SK-N-SH (cell line): ENCODE measurements around the gene TTC38. TPM values are rescaled to one million over a fixed set of nuclear protein-coding genes. Genes with fewer than 3 reads are reported as not detected.

ENCODE experiments used
- CTCF ChIA-PET: fragments of 300-600, 350-600 bp; formaldehyde crosslinking; extraction: SDS; loops from one replicate; lab custom pipeline; 2021; lab: Yijun Ruan, JAX
- POLR2A ChIA-PET: fragments of 350-600 bp; sonication (Branson Sonifier 250); formaldehyde crosslinking; extraction: SDS; loops from one replicate; lab custom pipeline; 2020; ENCODE audit warnings: antibody characterized with exemption, inconsistent platforms; lab: Yijun Ruan, JAX
- DNase-seq: peaks from one replicate; pipeline ENCODE4 v3.0.0; 2012
- H2AFZ ChIP-seq: fragments of 200-600 bp; sonication (generic); 2 replicates; pipeline ENCODE4 v1.8.1; 2016; ENCODE audit warnings: antibody characterized with exemption, mild to moderate bottlenecking, low read depth
- H3F3A ChIP-seq: fragments of 200-600 bp; sonication (generic); replicated peaks from 2 replicates; pipeline ENCODE3; 2016; ENCODE audit warnings: antibody characterized with exemption, mild to moderate bottlenecking; ENCODE audit not compliant: insufficient read depth
- H3K27ac ChIP-seq, 2 experiments: fragments of 200-500 bp in 1 of 2; fragments of 200-600 bp in 1 of 2; sonication (Bioruptor generic) in 1 of 2; sonication (generic), shearing (Covaris generic) in 1 of 2; 2 replicates each; pipeline versions ENCODE4 v1.5.1 to v1.6.1; 2014 to 2016; ENCODE audit warnings: low read depth in 2 of 2, inconsistent platforms in 1 of 2, low read length in 1 of 2, mild to moderate bottlenecking in 1 of 2, mixed read lengths in 1 of 2
- H3K27me3 ChIP-seq: fragments of 200-600 bp; sonication (generic), shearing (Covaris generic); 2 replicates; pipeline ENCODE4 v1.6.1; 2016; ENCODE audit warnings: mixed run types; ENCODE audit not compliant: insufficient read depth
- H3K36me3 ChIP-seq, 2 experiments: fragments of 200-500 bp in 1 of 2; fragments of 200-600 bp in 1 of 2; sonication (Bioruptor generic) in 1 of 2; sonication (generic) in 1 of 2; replicated peaks in 1 of 2; 2 replicates each; pipeline versions ENCODE3 to v1.5.1; 2014 to 2016; ENCODE audit warnings: low read length in 1 of 2, mild to moderate bottlenecking in 1 of 2; ENCODE audit not compliant: insufficient read depth in 2 of 2, control insufficient read depth in 1 of 2
- H3K4me1 ChIP-seq, 2 experiments: fragments of 200-500 bp in 1 of 2; fragments of 200-600 bp in 1 of 2; sonication (Bioruptor generic) in 1 of 2; sonication (generic), shearing (Covaris generic) in 1 of 2; 2 replicates each; pipeline versions ENCODE4 v1.5.1 to v1.6.1; 2014 to 2016; ENCODE audit warnings: low read depth in 1 of 2, low read length in 1 of 2, mixed run types in 1 of 2; ENCODE audit not compliant: insufficient read depth in 2 of 2, control insufficient read depth in 1 of 2
- H3K4me2 ChIP-seq: fragments of 200-600 bp; sonication (generic), shearing (Covaris generic); 2 replicates; pipeline ENCODE4 v1.6.1; 2017; ENCODE audit warnings: mixed run types
- H3K4me3 ChIP-seq, 2 experiments: fragments of 200-500 bp in 1 of 2; fragments of 200-600 bp in 1 of 2; sonication (Bioruptor generic) in 1 of 2; sonication (generic), shearing (Covaris generic) in 1 of 2; 2 replicates each; pipeline versions ENCODE4 v1.5.1 to v1.8.1; 2014 to 2016; ENCODE audit warnings: low read depth in 2 of 2, inconsistent platforms in 1 of 2, low read length in 1 of 2, mild to moderate bottlenecking in 1 of 2, mixed read lengths in 1 of 2, moderate library complexity in 1 of 2
- H3K79me2 ChIP-seq: fragments of 200-600 bp; sonication (generic); 2 replicates; pipeline ENCODE4 v1.8.1; 2017; ENCODE audit warnings: mild to moderate bottlenecking; ENCODE audit not compliant: insufficient read depth
- H3K9ac ChIP-seq: fragments of 200-600 bp; sonication (generic); 2 replicates; pipeline ENCODE4 v1.6.1; 2017; ENCODE audit warnings: mixed run types
- H3K9me2 ChIP-seq: fragments of 200-600 bp; sonication (generic); 2 replicates; pipeline ENCODE4 v1.6.1; 2017; ENCODE audit warnings: mixed run types
- H3K9me3 ChIP-seq: fragments of 200-600 bp; sonication (generic); 2 replicates; pipeline ENCODE4 v1.6.1; 2017; ENCODE audit warnings: mixed run types, mild to moderate bottlenecking, moderate library complexity
- H4K20me1 ChIP-seq: fragments of 200-600 bp; sonication (generic); 2 replicates; pipeline ENCODE4 v1.6.1; 2017; ENCODE audit warnings: mild to moderate bottlenecking, mixed run types; ENCODE audit not compliant: insufficient read depth
- ELF1 ChIP-seq: IDR thresholded peaks from 2 replicates; pipeline ENCODE4 v1.4.0; 2012
- EP300 ChIP-seq, 2 experiments: IDR thresholded peaks; 2 replicates each; pipeline versions ENCODE4 v1.4.0 to v1.6.1; 2012; ENCODE audit warnings: borderline replicate concordance in 1 of 2, low read depth in 1 of 2, low read length in 1 of 2
- EZH2phosphoT487 ChIP-seq: fragments of 200-600 bp; sonication (generic); IDR thresholded peaks from 2 replicates; pipeline ENCODE4 v1.6.1; 2017; ENCODE audit warnings: low read depth, mixed run types, mild to moderate bottlenecking, antibody characterized with exemption, moderate library complexity, borderline replicate concordance
- FOSL2 ChIP-seq: IDR thresholded peaks from 2 replicates; pipeline ENCODE4 v1.4.0; 2012; ENCODE audit warnings: low read depth, mild to moderate bottlenecking, moderate library complexity, borderline replicate concordance
- GABPA ChIP-seq: IDR thresholded peaks from 2 replicates; pipeline ENCODE4 v1.4.0; 2012; ENCODE audit warnings: low read depth, mild to moderate bottlenecking
- MXI1 ChIP-seq: IDR thresholded peaks from 2 replicates; pipeline ENCODE4 v1.6.1; 2012; ENCODE audit warnings: mild to moderate bottlenecking, low read depth, low read length, improper control_type of control experiment
- PBX3 ChIP-seq: IDR thresholded peaks from 2 replicates; pipeline ENCODE4; 2012
- POLR2AphosphoS5 ChIP-seq: IDR thresholded peaks from 2 replicates; pipeline ENCODE4 v1.6.1; 2012; ENCODE audit warnings: low read depth, low read length
- RAD21 ChIP-seq: IDR thresholded peaks from 2 replicates; pipeline ENCODE4 v1.6.1; 2012; ENCODE audit warnings: mild to moderate bottlenecking, low read length
- RFX5 ChIP-seq: IDR thresholded peaks from 2 replicates; pipeline ENCODE4 v1.6.1; 2012; ENCODE audit warnings: mild to moderate bottlenecking, improper control_type of control experiment, low read length
- SIN3A ChIP-seq: IDR thresholded peaks from 2 replicates; pipeline ENCODE4 v1.6.1; 2012; ENCODE audit warnings: low read depth, mild to moderate bottlenecking, low read length, moderate library complexity, borderline replicate concordance
- TAF1 ChIP-seq: IDR thresholded peaks from 2 replicates; pipeline ENCODE4 v1.6.1; 2012; ENCODE audit warnings: low read depth, mild to moderate bottlenecking, low read length, moderate library complexity, borderline replicate concordance
- TCF12 ChIP-seq: IDR thresholded peaks from 2 replicates; pipeline ENCODE4 v1.4.0; 2012
- TEAD4 ChIP-seq: IDR thresholded peaks from 2 replicates; pipeline ENCODE4 v1.4.0; 2012; ENCODE audit warnings: mild to moderate bottlenecking, borderline replicate concordance; ENCODE audit not compliant: insufficient read depth
- USF2 ChIP-seq: fragments of 150-350 bp; IDR thresholded peaks from 2 replicates; pipeline ENCODE4 v1.6.1; 2017; ENCODE audit warnings: antibody characterized with exemption, low read length, low read depth, borderline replicate concordance
- WGBS: methylation state at CpG from one replicate; pipeline ENCODE4 v1.1.6; 2017; ENCODE audit warnings: low lambda C conversion rate; 5-methylcytosine and 5-hydroxymethylcytosine counted together
- polyA plus RNA-seq, 3 experiments: library from polyadenylated mRNA; depleted of rRNA; stranded (reverse); fragments of >200 nt; gene quantifications; 2 replicates each; pipeline ENCODE4 v1.2.3, GENCODE V29; 2012
- TF ChIP-seq, protein P1 (sequence below): fragments of 200-600 bp; sonication (generic); IDR thresholded peaks from 2 replicates; pipeline ENCODE4 v1.6.1; 2017; ENCODE audit warnings: antibody characterized with exemption, mild to moderate bottlenecking, moderate library complexity

The TTC38 gene
- polyA plus RNA-seq, 1 of the 3 experiments (the other 2 are of a cell fraction): 24.0 TPM

GRCh38 chr22:46323162-46323561 lies 55.4 kb downstream of the TTC38 start:
- no peaks in the 10 kb centered on the region for H3K9me3 ChIP-seq
- H3K27me3 ChIP-seq: no peaks in the 10 kb centered on the region
- no peaks in the 10 kb centered on the region for H3F3A ChIP-seq
- no peak for TF ChIP-seq RAD21
- no peak for TF ChIP-seq RFX5
- TF ChIP-seq GABPA: no peak
- no peak for TF ChIP-seq MXI1
- no peak for TF ChIP-seq ELF1
- no peak for TF ChIP-seq TAF1
- TF ChIP-seq TEAD4: no peak
- TF ChIP-seq FOSL2: no peak
- TF ChIP-seq, protein P1, sequence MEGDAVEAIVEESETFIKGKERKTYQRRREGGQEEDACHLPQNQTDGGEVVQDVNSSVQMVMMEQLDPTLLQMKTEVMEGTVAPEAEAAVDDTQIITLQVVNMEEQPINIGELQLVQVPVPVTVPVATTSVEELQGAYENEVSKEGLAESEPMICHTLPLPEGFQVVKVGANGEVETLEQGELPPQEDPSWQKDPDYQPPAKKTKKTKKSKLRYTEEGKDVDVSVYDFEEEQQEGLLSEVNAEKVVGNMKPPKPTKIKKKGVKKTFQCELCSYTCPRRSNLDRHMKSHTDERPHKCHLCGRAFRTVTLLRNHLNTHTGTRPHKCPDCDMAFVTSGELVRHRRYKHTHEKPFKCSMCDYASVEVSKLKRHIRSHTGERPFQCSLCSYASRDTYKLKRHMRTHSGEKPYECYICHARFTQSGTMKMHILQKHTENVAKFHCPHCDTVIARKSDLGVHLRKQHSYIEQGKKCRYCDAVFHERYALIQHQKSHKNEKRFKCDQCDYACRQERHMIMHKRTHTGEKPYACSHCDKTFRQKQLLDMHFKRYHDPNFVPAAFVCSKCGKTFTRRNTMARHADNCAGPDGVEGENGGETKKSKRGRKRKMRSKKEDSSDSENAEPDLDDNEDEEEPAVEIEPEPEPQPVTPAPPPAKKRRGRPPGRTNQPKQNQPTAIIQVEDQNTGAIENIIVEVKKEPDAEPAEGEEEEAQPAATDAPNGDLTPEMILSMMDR: no peak
- no peak for TF ChIP-seq EP300 (IDR thresholded peaks at IDR 0.05; ENCODE audit: borderline replicate concordance in 1 of 2, low read depth in 1 of 2, low read length in 1 of 2)
- TF ChIP-seq EZH2phosphoT487: no peak
- no peak for TF ChIP-seq USF2
- TF ChIP-seq TCF12: no peak
- TF ChIP-seq PBX3: no peak
- TF ChIP-seq SIN3A: no peak
- no peak for TF ChIP-seq POLR2AphosphoS5
- DNase-seq: no peak
- H2AFZ ChIP-seq: no peak overlapping the region
- no peak overlapping the region for H3K4me3 ChIP-seq
- peaks cover 32% of the 10 kb centered on the region for H3K79me2 ChIP-seq
- 95% methylated on average over 19 of the region's 19 CpGs for WGBS
- CTCF ChIA-PET: no interaction called here
- H3K9ac ChIP-seq: no peak overlapping the region
- POLR2A ChIA-PET: interaction anchor here (0.7 kb wide), 1 partner anchor 27 kb away, joined by 4 read pairs; no protein-coding TSS in a partner anchor
- no peaks in the 10 kb centered on the region for H3K4me1 ChIP-seq
- H3K36me3 ChIP-seq: peaks cover 7 to 19% of the 10 kb centered on the region in 2 experiments
- no peak overlapping the region for H3K4me2 ChIP-seq
- H3K27ac ChIP-seq: no peak overlapping the region
- no peaks in the 10 kb centered on the region for H4K20me1 ChIP-seq
- no peaks in the 10 kb centered on the region for H3K9me2 ChIP-seq
